ENCODE results near the gene GAS2L2.

GAS2L2 gene

GRCh38 chr17:35735036-35735805 is 17.8 kb downstream of the GAS2L2 start:
- no peak overlapping the region for H3K4me3 ChIP-seq (ENCODE audit: control insufficient read depth, low read depth, low read length)
- no peak for DNase-seq (ENCODE audit: low read depth)
- TF ChIP-seq CTCF (IDR thresholded peaks at IDR 0.05; ENCODE audit: control insufficient read depth, insufficient read depth, low read depth, low read length, missing control alignments), result no peak

- DNase-seq (ENCODE audit: low read depth), result no peak
- no peak for TF ChIP-seq CTCF (IDR thresholded peaks at IDR 0.05; ENCODE audit: control insufficient read depth, insufficient read depth, low read depth, low read length, missing control alignments)
- no peak overlapping the region for H3K4me3 ChIP-seq (ENCODE audit: control insufficient read depth, low read depth, low read length)
Measured at GRCh38 chr17:35734396-35734795, 18.6 kb downstream of the GAS2L2 start.

GRCh38 chr17:35733366-35733765 is 19.7 kb downstream of the GAS2L2 start:
- no peak overlapping the region for H3K4me3 ChIP-seq (ENCODE audit: control insufficient read depth, low read depth, low read length)
- no peak for TF ChIP-seq CTCF (IDR thresholded peaks at IDR 0.05; ENCODE audit: control insufficient read depth, insufficient read depth, low read depth, low read length, missing control alignments)
- no peak for DNase-seq (ENCODE audit: low read depth)

GRCh38 chr17:35732806-35733136 is 20.3 kb downstream of the GAS2L2 start:
- DNase-seq (ENCODE audit: low read depth), result no peak
- no peak for TF ChIP-seq CTCF (IDR thresholded peaks at IDR 0.05; ENCODE audit: control insufficient read depth, insufficient read depth, low read depth, low read length, missing control alignments)
- H3K4me3 ChIP-seq (ENCODE audit: control insufficient read depth, low read depth, low read length), result no peak overlapping the region

- TF ChIP-seq CTCF (IDR thresholded peaks at IDR 0.05; ENCODE audit: control insufficient read depth, insufficient read depth, low read depth, low read length, missing control alignments), result no peak
- no peak for DNase-seq (ENCODE audit: low read depth)
- H3K4me3 ChIP-seq (ENCODE audit: control insufficient read depth, low read depth, low read length), result peak overlapping the region; percentile 50
Measured at GRCh38 chr17:35731917-35732805, 20.9 kb downstream of the GAS2L2 start.

- DNase-seq (ENCODE audit: low read depth), result no peak
- no peak for TF ChIP-seq CTCF (IDR thresholded peaks at IDR 0.05; ENCODE audit: control insufficient read depth, insufficient read depth, low read depth, low read length, missing control alignments)
- peak within 1 kb of the TSS; percentile 50 for H3K4me3 ChIP-seq (ENCODE audit: control insufficient read depth, low read depth, low read length)
Measured at GRCh38 chr17:35731239-35731916, 21.7 kb downstream of the GAS2L2 start, which contains the start of gene RASL10B. Gene RASL10B, plus strand, starts transcription at chr17:35731639. Its CDS starts 3,546 bp downstream, at chr17:35735185.
